Adrenal gland (tissue), 12 donors: Measurements from ENCODE around the gene ELL2. TPM values are rescaled to one million over a fixed set of nuclear protein-coding genes. Genes with fewer than 3 reads are reported as not detected.
A peak's percentile ranks its signal among the peaks of the same experiment; 100 is the strongest.

Experiments
- DNase-seq, 7 donors: peaks; one replicate each; pipeline ENCODE4 v3.0.0-alpha.2; 2019 to 2020
- H3K27ac ChIP-seq, 5 donors: fragments of 200-600 bp; sonication (generic) in 4 of 5; 1 replicate in 3 of 5; 2 replicates in 2 of 5; pipeline versions ENCODE4 v1.5.1 to v1.8.0; 2016 to 2020; ENCODE audit warnings: mild to moderate bottlenecking in 1 of 5
- H3K27me3 ChIP-seq: fragments of 200-600 bp; 2 replicates; pipeline ENCODE4 v1.8.0; 2021
- H3K36me3 ChIP-seq, 2 donors: fragments of 200-600 bp; replicated peaks in 1 of 2; 1 replicate in 1 of 2; 2 replicates in 1 of 2; pipeline versions ENCODE4 v1.5.1 to v1.8.0; 2018 to 2022
- H3K4me1 ChIP-seq, 2 donors: fragments of 200-600 bp; replicated peaks in 1 of 2; 1 replicate in 1 of 2; 2 replicates in 1 of 2; pipeline versions ENCODE4 v1.5.1 to v1.8.0; 2018 to 2021
- H3K4me3 ChIP-seq, 4 donors: fragments of 200-600 bp; sonication (generic) in 3 of 4; one replicate each; pipeline ENCODE4 v1.5.1; 2016 to 2018
- H3K9me3 ChIP-seq, 3 donors: fragments of 200-600 bp; sonication (generic) in 1 of 3; replicated peaks in 1 of 3; 1 replicate in 2 of 3; 2 replicates in 1 of 3; pipeline versions ENCODE4 v1.5.1 to v1.8.0; 2016 to 2021
- CTCF ChIP-seq, 6 experiments: fragments of 450-650 bp in 4 of 6; fragments of 200-600 bp in 2 of 6; sonication (generic) in 1 of 6; IDR thresholded peaks; 1 replicate in 5 of 6; 2 replicates in 1 of 6; pipeline versions ENCODE4 v1.5.1 to v1.8.0; 2016 to 2021; ENCODE audit warnings: antibody characterized with exemption in 6 of 6, mild to moderate bottlenecking in 2 of 6, moderate library complexity in 1 of 6
- POLR2A ChIP-seq, 2 donors: fragments of 450-650 bp; IDR thresholded peaks; one replicate each; pipeline ENCODE4 v1.6.1; 2017; ENCODE audit warnings: antibody characterized with exemption in 2 of 2, mild to moderate bottlenecking in 2 of 2, moderate library complexity in 1 of 2
- WGBS, 4 donors: extraction: QIAGEN DNeasy Blood & Tissue Kit in 2 of 4; methylation state at CpG; one replicate each; pipeline versions ENCODE4 v1.1.5 to v1.1.7; 2013 to 2017; 5-methylcytosine and 5-hydroxymethylcytosine counted together
- intact Hi-C, 2 donors: fragments of 100-400 bp; cut with DNase I; formaldehyde crosslinking; loops; one replicate each; pipeline versions ENCODE4 v1.14.1 to v1.15.0; 2022 to 2023
- polyA plus RNA-seq, 3 donors: library from polyadenylated mRNA; stranded (reverse); fragments of 200-250 nt in 2 of 3; fragments of 350-450 nt in 1 of 3; fragmentation: Illumina TruSeq in 1 of 3; extraction: RNeasy Lipid Tissue Mini Kit (QIAGEN cat#74804) in 1 of 3; gene quantifications; one replicate each; pipeline ENCODE4 v1.2.3, GENCODE V29; 2013 to 2014
- total RNA-seq, 9 donors: library from RNA; depleted of rRNA in 4 of 9; stranded (reverse); fragments of >200 nt in 4 of 9; fragments of 120-200 nt in 1 of 9; fragmentation: NEBNext Ultra II Directional in 1 of 9; extraction: Animal tissue kit (Norgen Biotek cat#: 25700) in 1 of 9; gene quantifications; one replicate each; pipeline versions ENCODE4 v1.1.0 to v1.2.4, GENCODE V29; 2013 to 2023
- donor health status: healthy with polysubstance abuse.
- donor health status: Bipolar disorder and iron deficiency.
- donor health status: DM: yes; HTN: yes; CAD: no.
- donor health status: DM: no; HTN: no; CAD: no.
- donor health status: DM: no; HTN: no; CAD: no.
- donor health status: DM: yes; HTN: yes; CAD: no.

The ELL2 gene
- total and polyA plus RNA-seq, 12 donors: 3.4 to 27.5 (median 14.5) TPM

DNA sequence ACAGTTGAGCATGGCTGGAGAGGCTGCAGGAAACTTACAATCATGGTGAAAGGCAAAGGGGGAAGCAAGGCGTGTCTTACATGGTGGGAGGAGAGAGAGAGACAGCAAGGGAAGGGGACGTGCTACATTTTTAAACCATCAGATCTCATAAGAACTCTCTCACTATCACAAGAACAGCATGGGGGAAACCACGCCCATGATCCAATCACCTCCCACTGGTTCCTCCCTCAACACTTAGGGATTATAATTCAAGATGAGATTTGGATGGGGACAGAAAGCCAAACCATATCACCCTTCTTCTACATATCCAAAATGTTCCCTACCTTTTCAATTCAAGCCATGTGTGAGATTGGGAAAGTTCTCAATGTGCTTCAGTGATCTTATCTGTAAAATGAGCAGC lies 116.3 kb downstream of the ELL2 start:
- 74 to 89% (median 85%) methylated on average over 3 of the region's 3 CpGs for WGBS, 4 donors
- intact Hi-C loops: loop anchor here in 1 of 2 donors (2.0 kb wide), 2 partner anchors 65 to 201 kb away; no protein-coding TSS in a partner anchor
- DNase-seq: no peak
- H3K36me3 ChIP-seq: no peaks in the 10 kb centered on the region
- no peak overlapping the region for H3K27ac ChIP-seq
- H3K9me3 ChIP-seq: no peaks in the 10 kb centered on the region
- H3K4me3 ChIP-seq: no peak overlapping the region
- peaks cover 9 to 32% of the 10 kb centered on the region in 2 donors for H3K4me1 ChIP-seq
- no peak for TF ChIP-seq CTCF (IDR thresholded peaks at IDR 0.05)
- TF ChIP-seq POLR2A (IDR thresholded peaks at IDR 0.05): no peak
- no peaks in the 10 kb centered on the region for H3K27me3 ChIP-seq

GRCh38 chr5:95843733-95844223 lies 117.9 kb downstream of the ELL2 start:
- H3K9me3 ChIP-seq: no peaks in the 10 kb centered on the region
- H3K27me3 ChIP-seq: no peaks in the 10 kb centered on the region
- DNase-seq: peak in 4 of 7 donors; percentile 53 to 76 (median 59)
- peak overlapping the region in 4 of 5 donors; percentile 33 to 89 (median 74) for H3K27ac ChIP-seq
- WGBS, 4 donors: 56 to 65% (median 62%) methylated on average over 3 of the region's 3 CpGs
- intact Hi-C loops: loop anchor here (2.0 to 5.0 kb wide), 3 partner anchors 61 to 199 kb away; no protein-coding TSS in a partner anchor
- peaks cover 9 to 28% of the 10 kb centered on the region in 2 donors for H3K4me1 ChIP-seq
- no peak overlapping the region for H3K4me3 ChIP-seq
- TF ChIP-seq POLR2A (IDR thresholded peaks at IDR 0.05): no peak
- no peaks in the 10 kb centered on the region for H3K36me3 ChIP-seq

GRCh38 chr5:95842854-95843544 lies 118.7 kb downstream of the ELL2 start:
- peak; percentile 79 to 91 (median 89) for DNase-seq
- H3K9me3 ChIP-seq: no peaks in the 10 kb centered on the region
- H3K27ac ChIP-seq: peak overlapping the region; percentile 33 to 89 (median 70)
- no peaks in the 10 kb centered on the region for H3K27me3 ChIP-seq
- 42 to 53% (median 48%) methylated on average over 9 to 11 of the region's 11 CpGs for WGBS, 4 donors
- H3K4me1 ChIP-seq: peaks cover 9 to 22% of the 10 kb centered on the region in 2 donors
- no peaks in the 10 kb centered on the region for H3K36me3 ChIP-seq
- H3K4me3 ChIP-seq: no peak overlapping the region
- intact Hi-C loops: loop anchor here in 1 of 2 donors (5.0 kb wide), 1 partner anchor 61 kb away; no protein-coding TSS in a partner anchor
- TF ChIP-seq POLR2A (IDR thresholded peaks at IDR 0.05) (peak in 1 of 2 donors; percentile 62), CTCF (IDR thresholded peaks at IDR 0.05) (peak in 4 of 6 experiments; percentile 18 to 41 (median 30))

DNA sequence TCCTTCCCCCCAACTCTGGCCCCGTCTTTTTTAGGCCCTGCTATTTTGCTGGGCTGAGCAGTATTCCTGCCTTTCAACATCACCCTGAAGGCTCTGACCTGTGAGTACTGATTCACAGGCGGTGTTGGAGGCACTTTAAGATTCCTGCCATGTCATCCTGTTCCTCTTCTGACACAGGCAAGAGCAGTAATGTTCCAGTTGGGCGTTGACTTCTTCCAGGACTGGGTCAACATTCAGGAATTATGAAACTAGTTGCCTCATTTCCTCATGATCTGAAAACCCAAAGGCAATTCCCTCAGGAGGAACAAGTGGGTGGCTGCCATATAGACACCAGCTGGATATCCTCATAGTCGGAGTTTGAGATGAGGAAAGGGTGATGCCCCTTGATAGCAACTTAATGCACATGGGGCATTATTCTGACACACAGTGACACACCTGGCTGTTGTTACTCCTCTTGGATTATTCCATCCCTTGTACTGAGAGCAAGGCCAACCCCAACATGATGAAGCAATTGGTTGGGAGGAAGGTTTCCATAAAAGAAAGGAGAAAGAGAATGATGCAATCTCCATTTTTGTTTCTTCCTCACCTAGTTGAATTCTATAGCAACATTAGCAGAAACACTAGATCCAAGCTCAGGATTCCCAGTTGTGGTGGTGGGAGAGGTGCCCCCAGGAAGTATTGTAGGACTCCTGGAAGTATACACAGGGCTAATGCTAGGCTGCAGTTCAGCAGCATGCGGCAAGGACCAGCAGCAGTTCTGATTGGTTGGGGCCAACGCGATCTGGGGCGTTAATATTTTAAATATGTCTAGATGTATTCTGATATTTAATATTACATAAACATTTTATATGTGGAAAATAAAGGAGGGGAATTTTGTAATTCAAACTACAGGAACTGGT lies 119.5 kb downstream of the ELL2 start:
- H3K4me1 ChIP-seq: peaks cover 9 to 20% of the 10 kb centered on the region in 2 donors

More for the DNA sequence above, 119.5 kb downstream of the ELL2 start:
- DNase-seq: peak in 3 of 7 donors; percentile 44 to 66 (median 46)
- H3K27me3 ChIP-seq: no peaks in the 10 kb centered on the region
- H3K27ac ChIP-seq: peak overlapping the region in 3 of 5 donors; percentile 70 to 89 (median 77)
- TF ChIP-seq POLR2A (IDR thresholded peaks at IDR 0.05) (no peak), CTCF (IDR thresholded peaks at IDR 0.05) (no peak)
- 80 to 85% (median 82%) methylated on average over 8 of the region's 8 CpGs for WGBS, 4 donors
- intact Hi-C loops: loop anchor here in 1 of 2 donors (5.0 kb wide), 1 partner anchor 60 kb away; no protein-coding TSS in a partner anchor
- H3K9me3 ChIP-seq: no peaks in the 10 kb centered on the region
- H3K4me3 ChIP-seq: no peak overlapping the region
- no peaks in the 10 kb centered on the region for H3K36me3 ChIP-seq
